Endothelial cell of umbilical vein (primary cell): ENCODE measurements around the gene SPEN.

Experiments used
- CTCF ChIP-seq, 2 donors: IDR thresholded peaks; 1 replicate in 1 of 2; 2 replicates in 1 of 2; pipeline ENCODE4 v1.5.1; 2011; ENCODE audit warnings: low read length in 2 of 2, mild to moderate bottlenecking in 2 of 2, moderate library complexity in 2 of 2, control low read depth in 1 of 2, inconsistent platforms in 1 of 2, low read depth in 1 of 2; ENCODE audit not compliant: insufficient read depth in 1 of 2; ENCODE audit errors: extremely low read depth in 1 of 2
- EZH2 ChIP-seq: IDR thresholded peaks from 2 replicates; pipeline ENCODE4 v1.6.1; 2012; ENCODE audit warnings: borderline replicate concordance, low read depth, mild to moderate bottlenecking, moderate library complexity, low read length, inconsistent platforms; ENCODE audit not compliant: severe bottlenecking
- FOS ChIP-seq: IDR thresholded peaks from 2 replicates; pipeline ENCODE4 v1.6.1; 2011; ENCODE audit warnings: mild to moderate bottlenecking, low read length, moderate library complexity, borderline replicate concordance; ENCODE audit not compliant: insufficient read depth
- GATA2 ChIP-seq: IDR thresholded peaks from 2 replicates; pipeline ENCODE4 v1.7.0; 2011; ENCODE audit warnings: low read depth, mild to moderate bottlenecking, moderate library complexity, mixed read lengths, low read length; ENCODE audit not compliant: insufficient read length, insufficient read depth
- JUN ChIP-seq: IDR thresholded peaks from 2 replicates; pipeline ENCODE4 v1.6.1; 2011; ENCODE audit warnings: borderline replicate concordance, low read depth; ENCODE audit not compliant: insufficient read length, insufficient read depth
- MAX ChIP-seq: IDR thresholded peaks from 2 replicates; pipeline ENCODE4 v1.6.1; 2011; ENCODE audit not compliant: insufficient read depth, insufficient read length
- MYC ChIP-seq: IDR thresholded peaks from one replicate; pipeline ENCODE4 v1.6.1; 2011; ENCODE audit warnings: mild to moderate bottlenecking, low read depth, low read length
- POLR2A ChIP-seq: IDR thresholded peaks from 2 replicates; pipeline ENCODE4 v1.6.1; 2012; ENCODE audit warnings: low read depth, mild to moderate bottlenecking, control low read depth, low read length
- POLR2AphosphoS5 ChIP-seq: IDR thresholded peaks from 2 replicates; pipeline ENCODE4 v1.6.1; 2012; ENCODE audit warnings: low read depth, mild to moderate bottlenecking, control low read depth, low read length, moderate library complexity; ENCODE audit not compliant: insufficient read depth

GRCh38 chr1:15973772-15974171, 126.3 kb downstream of the SPEN start:
- TF ChIP-seq POLR2A (no peak), CTCF (IDR thresholded peaks at IDR 0.05; ENCODE audit: extremely low read depth in 1 of 2, insufficient read depth in 1 of 2, low read depth in 1 of 2, low read length in 2 of 2) (no peak), JUN (no peak), POLR2AphosphoS5 (no peak), EZH2 (no peak), MYC (no peak), MAX (no peak), FOS (no peak), GATA2 (no peak)
